ENCODE results near the gene SPTBN5.

The SPTBN5 gene

GRCh38 chr15:41882689-41883483 lies 11.0 kb downstream of the SPTBN5 start:
- FAIRE-seq, result no peak

- no peak for FAIRE-seq
Measured at GRCh38 chr15:41881920-41882688, 11.7 kb downstream of the SPTBN5 start.

- no peak for FAIRE-seq
Measured at GRCh38 chr15:41881550-41881919, 12.3 kb downstream of the SPTBN5 start.

- FAIRE-seq, result no peak
Measured at GRCh38 chr15:41881086-41881485, 12.8 kb downstream of the SPTBN5 start.

- no peak for FAIRE-seq
Measured at GRCh38 chr15:41880156-41880877, 13.5 kb downstream of the SPTBN5 start.

GRCh38 chr15:41879321-41879845 lies 14.5 kb downstream of the SPTBN5 start:
- no peak for FAIRE-seq

GRCh38 chr15:41878355-41878699 lies 15.5 kb downstream of the SPTBN5 start:
- no peak for FAIRE-seq

- FAIRE-seq, result no peak
Measured at GRCh38 chr15:41877631-41878354, 16.1 kb downstream of the SPTBN5 start.

- no peak for FAIRE-seq
Measured at GRCh38 chr15:41876689-41877088, 17.2 kb downstream of the SPTBN5 start.

- no peak for FAIRE-seq
Measured at GRCh38 chr15:41876007-41876406, 17.8 kb downstream of the SPTBN5 start.

- no peak for FAIRE-seq
Measured at GRCh38 chr15:41874736-41875135, 19.1 kb downstream of the SPTBN5 start.

GRCh38 chr15:41873711-41874110 lies 20.1 kb downstream of the SPTBN5 start:
- no peak for FAIRE-seq

GRCh38 chr15:41872166-41872747 lies 21.6 kb downstream of the SPTBN5 start:
- FAIRE-seq, result no peak

- no peak for FAIRE-seq
Measured at GRCh38 chr15:41871175-41871905, 22.5 kb downstream of the SPTBN5 start.

- FAIRE-seq, result no peak
Measured at GRCh38 chr15:41870689-41871081, 23.2 kb downstream of the SPTBN5 start.

GRCh38 chr15:41869770-41870688 lies 23.8 kb downstream of the SPTBN5 start:
- FAIRE-seq, result no peak

GRCh38 chr15:41868321-41868720 lies 25.5 kb downstream of the SPTBN5 start:
- FAIRE-seq, result no peak

- no peak for FAIRE-seq
Measured at GRCh38 chr15:41866872-41867579, 26.8 kb downstream of the SPTBN5 start.

- FAIRE-seq, result no peak
Measured at GRCh38 chr15:41866263-41866703, 27.6 kb downstream of the SPTBN5 start.

All from A204.1 (cell line).